Endothelial cell of umbilical vein (primary cell): ENCODE data around the gene RNU5B-1. TPM values are rescaled to one million over a fixed set of nuclear protein-coding genes. Genes with fewer than 3 reads are reported as not detected.

Experiments used
- BruUV-seq: library from RNA; stranded (reverse); fragments of 400-500 nt; replicated peaks from 2 replicates; lab custom pipeline; 2021; lab: Mats Ljungman, UMichigan
- CTCF ChIA-PET: fragments of 300-600, 350-600 bp; sonication (Branson Sonifier 250); formaldehyde crosslinking; loops from one replicate; lab custom pipeline; 2021; ENCODE audit warnings: antibody characterized with exemption, inconsistent platforms; lab: Charles Lee
- POLR2A ChIA-PET: fragments of 300-600, 350-600 bp; sonication (Branson Sonifier 250); formaldehyde crosslinking; loops from one replicate; lab custom pipeline; 2021; ENCODE audit warnings: antibody characterized with exemption, inconsistent platforms; lab: Charles Lee
- DNase-seq: peaks from one replicate; pipeline ENCODE4 v3.0.0-alpha.2; 2011; ENCODE audit warnings: low read depth, low spot score
- FAIRE-seq: peaks from 2 replicates; lab custom pipeline; 2011; peaks lifted over from hg19 to GRCh38; lab: Jason Lieb, UNC
- H2AFZ ChIP-seq: 2 replicates; pipeline ENCODE4 v1.6.0; 2012; ENCODE audit warnings: low read depth, low read length, control low read depth, inconsistent platforms
- H3K27ac ChIP-seq: 2 replicates; pipeline ENCODE4 v1.5.1; 2011; ENCODE audit warnings: low read depth, mild to moderate bottlenecking, control low read depth, low read length, moderate library complexity; ENCODE audit not compliant: insufficient read depth
- H3K27me3 ChIP-seq, 2 experiments: 2 replicates each; pipeline versions ENCODE4 v1.6.0 to v1.6.1; 2011; ENCODE audit warnings: low read length in 2 of 2, mixed read lengths in 1 of 2; ENCODE audit not compliant: control insufficient read depth in 2 of 2, insufficient read depth in 2 of 2
- H3K36me3 ChIP-seq, 2 experiments: 2 replicates in 1 of 2; 3 replicates in 1 of 2; pipeline ENCODE4 v1.5.1; 2011; ENCODE audit warnings: low read length in 2 of 2, mild to moderate bottlenecking in 1 of 2, moderate library complexity in 1 of 2; ENCODE audit not compliant: control insufficient read depth in 2 of 2, insufficient read depth in 2 of 2; ENCODE audit errors: extremely low read depth in 1 of 2
- H3K4me1 ChIP-seq: 3 replicates; pipeline ENCODE4 v1.5.1; 2011; ENCODE audit warnings: mild to moderate bottlenecking, low read length; ENCODE audit not compliant: control insufficient read depth, insufficient read depth; ENCODE audit errors: extremely low read depth
- H3K4me2 ChIP-seq: 2 replicates; pipeline ENCODE4 v1.6.1; 2011; ENCODE audit warnings: low read length, control low read depth, mixed read lengths; ENCODE audit not compliant: insufficient read depth
- H3K4me3 ChIP-seq, 3 experiments: fragments of 200-600 bp in 1 of 3; sonication (generic), shearing (Covaris generic) in 1 of 3; replicated peaks in 1 of 3; 2 replicates each; pipeline ENCODE4 v1.5.1; 2011 to 2016; ENCODE audit warnings: control low read depth in 3 of 3, low read length in 3 of 3, mild to moderate bottlenecking in 2 of 3, inconsistent platforms in 1 of 3, low read depth in 1 of 3, moderate library complexity in 1 of 3; ENCODE audit not compliant: insufficient read depth in 1 of 3
- H3K79me2 ChIP-seq: 2 replicates; pipeline ENCODE4 v1.6.0; 2012; ENCODE audit warnings: low read length, inconsistent platforms; ENCODE audit not compliant: control insufficient read depth, insufficient read depth
- H3K9ac ChIP-seq: replicated peaks from 2 replicates; pipeline ENCODE3; 2011; ENCODE audit warnings: low read length, control low read depth; ENCODE audit not compliant: insufficient read depth; ENCODE audit errors: extremely low read depth
- H3K9me1 ChIP-seq: replicated peaks from 3 replicates; pipeline ENCODE4 v1.6.0; 2011; ENCODE audit warnings: mild to moderate bottlenecking, low read length; ENCODE audit not compliant: control insufficient read depth, insufficient read depth; ENCODE audit errors: extremely low read depth
- H3K9me3 ChIP-seq: replicated peaks from 2 replicates; pipeline ENCODE4 v1.5.1; 2012; ENCODE audit warnings: low read length, inconsistent platforms; ENCODE audit not compliant: control insufficient read depth, insufficient read depth
- H4K20me1 ChIP-seq: replicated peaks from 2 replicates; pipeline ENCODE3; 2011; ENCODE audit warnings: mild to moderate bottlenecking, low read length; ENCODE audit not compliant: control insufficient read depth, insufficient read depth; ENCODE audit errors: extremely low read depth
- EZH2 ChIP-seq: IDR thresholded peaks from 2 replicates; pipeline ENCODE4 v1.6.1; 2012; ENCODE audit warnings: borderline replicate concordance, low read depth, mild to moderate bottlenecking, moderate library complexity, low read length, inconsistent platforms; ENCODE audit not compliant: severe bottlenecking
- FOS ChIP-seq: IDR thresholded peaks from 2 replicates; pipeline ENCODE4 v1.6.1; 2011; ENCODE audit warnings: mild to moderate bottlenecking, low read length, moderate library complexity, borderline replicate concordance; ENCODE audit not compliant: insufficient read depth
- GATA2 ChIP-seq: IDR thresholded peaks from 2 replicates; pipeline ENCODE4 v1.7.0; 2011; ENCODE audit warnings: low read depth, mild to moderate bottlenecking, moderate library complexity, mixed read lengths, low read length; ENCODE audit not compliant: insufficient read length, insufficient read depth
- JUN ChIP-seq: IDR thresholded peaks from 2 replicates; pipeline ENCODE4 v1.6.1; 2011; ENCODE audit warnings: borderline replicate concordance, low read depth; ENCODE audit not compliant: insufficient read length, insufficient read depth
- MYC ChIP-seq: IDR thresholded peaks from one replicate; pipeline ENCODE4 v1.6.1; 2011; ENCODE audit warnings: mild to moderate bottlenecking, low read depth, low read length
- POLR2A ChIP-seq: IDR thresholded peaks from 2 replicates; pipeline ENCODE4 v1.6.1; 2012; ENCODE audit warnings: low read depth, mild to moderate bottlenecking, control low read depth, low read length
- POLR2AphosphoS5 ChIP-seq: IDR thresholded peaks from 2 replicates; pipeline ENCODE4 v1.6.1; 2012; ENCODE audit warnings: low read depth, mild to moderate bottlenecking, control low read depth, low read length, moderate library complexity; ENCODE audit not compliant: insufficient read depth
- dilution Hi-C: fragments of 300-500 bp; cut with MboI; formaldehyde crosslinking; loops from one replicate; pipeline ENCODE4 v1.15.0; 2019; ENCODE audit warnings: low sequenced_read_pairs; ENCODE audit not compliant: extremely low pct_ligation_motif_present
- intact Hi-C: fragments of 100-400 bp; cut with micrococcal nuclease; formaldehyde crosslinking; loops from one replicate; pipeline ENCODE4 v1.10.0; 2022
- polyA plus RNA-seq, 4 experiments: library from polyadenylated mRNA; depleted of rRNA in 3 of 4; stranded (reverse) in 3 of 4; unstranded in 1 of 4; fragments of >200 nt; gene quantifications; 2 replicates each; pipeline versions ENCODE4 v1.2.1 to v1.2.3, GENCODE V29; 2011 to 2012; ENCODE audit warnings: missing spikeins in 1 of 4
- total RNA-seq: library from RNA; stranded (reverse); gene quantifications from 2 replicates; pipeline ENCODE4 v1.2.3, GENCODE V29; 2021
- TF ChIP-seq, protein P1 (sequence below): IDR thresholded peaks from 2 replicates; pipeline ENCODE4 v1.6.1; 2011; ENCODE audit not compliant: insufficient read depth, insufficient read length
- TF ChIP-seq, protein P2 (sequence below), 2 donors: IDR thresholded peaks; 1 replicate in 1 of 2; 2 replicates in 1 of 2; pipeline ENCODE4 v1.5.1; 2011; ENCODE audit warnings: low read length in 2 of 2, mild to moderate bottlenecking in 2 of 2, moderate library complexity in 2 of 2, control low read depth in 1 of 2, inconsistent platforms in 1 of 2, low read depth in 1 of 2; ENCODE audit not compliant: insufficient read depth in 1 of 2; ENCODE audit errors: extremely low read depth in 1 of 2

Gene RNU5B-1
- total and polyA plus RNA-seq, 2 donors (not counting 3 experiments of a cell fraction or from before 2014, with no cell fraction given): not detected

DNA sequence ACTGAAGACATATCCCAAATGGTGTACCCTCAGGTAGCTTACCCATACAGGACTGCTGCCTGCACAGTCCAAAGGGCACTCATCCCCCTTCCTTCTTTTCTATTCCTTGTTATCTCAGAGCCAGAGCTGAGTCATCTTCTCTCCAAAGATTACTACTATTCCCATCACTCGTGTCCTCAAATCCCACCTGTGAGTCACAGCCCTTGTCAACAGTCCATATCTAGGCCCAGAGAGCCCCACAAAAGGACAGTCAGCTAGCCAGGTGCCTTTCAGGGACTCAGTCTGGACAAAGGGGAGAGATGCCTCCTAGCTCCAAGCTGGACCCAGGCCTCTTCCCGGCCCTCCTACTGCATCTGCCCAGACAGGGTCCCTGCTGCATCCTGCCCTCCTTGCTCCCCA is 28.8 kb upstream of the RNU5B-1 start:
- no peak overlapping the region for H3K9ac ChIP-seq
- H3K27me3 ChIP-seq: no peaks in the 10 kb centered on the region
- ChIA-PET CTCF (interaction anchor here (1.1 to 1.3 kb wide), 2 partner anchors 11 to 89 kb away, joined by 3 to 6 read pairs; no protein-coding TSS in a partner anchor), POLR2A (no interaction called here)
- H3K9me3 ChIP-seq: no peaks in the 10 kb centered on the region
- H3K9me1 ChIP-seq: no peaks in the 10 kb centered on the region
- no peak for FAIRE-seq
- H2AFZ ChIP-seq: no peak overlapping the region
- dilution Hi-C loops (no loop called here), intact Hi-C loops (no loop called here)
- H3K4me1 ChIP-seq: no peaks in the 10 kb centered on the region
- no TSS peak for BruUV-seq
- H3K36me3 ChIP-seq: no peaks in the 10 kb centered on the region
- TF ChIP-seq POLR2AphosphoS5 (no peak), MYC (no peak), EZH2 (no peak), GATA2 (no peak), FOS (no peak), JUN (no peak), POLR2A (no peak)
- TF ChIP-seq, protein P1, sequence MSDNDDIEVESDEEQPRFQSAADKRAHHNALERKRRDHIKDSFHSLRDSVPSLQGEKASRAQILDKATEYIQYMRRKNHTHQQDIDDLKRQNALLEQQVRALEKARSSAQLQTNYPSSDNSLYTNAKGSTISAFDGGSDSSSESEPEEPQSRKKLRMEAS: no peak
- TF ChIP-seq, protein P2, sequence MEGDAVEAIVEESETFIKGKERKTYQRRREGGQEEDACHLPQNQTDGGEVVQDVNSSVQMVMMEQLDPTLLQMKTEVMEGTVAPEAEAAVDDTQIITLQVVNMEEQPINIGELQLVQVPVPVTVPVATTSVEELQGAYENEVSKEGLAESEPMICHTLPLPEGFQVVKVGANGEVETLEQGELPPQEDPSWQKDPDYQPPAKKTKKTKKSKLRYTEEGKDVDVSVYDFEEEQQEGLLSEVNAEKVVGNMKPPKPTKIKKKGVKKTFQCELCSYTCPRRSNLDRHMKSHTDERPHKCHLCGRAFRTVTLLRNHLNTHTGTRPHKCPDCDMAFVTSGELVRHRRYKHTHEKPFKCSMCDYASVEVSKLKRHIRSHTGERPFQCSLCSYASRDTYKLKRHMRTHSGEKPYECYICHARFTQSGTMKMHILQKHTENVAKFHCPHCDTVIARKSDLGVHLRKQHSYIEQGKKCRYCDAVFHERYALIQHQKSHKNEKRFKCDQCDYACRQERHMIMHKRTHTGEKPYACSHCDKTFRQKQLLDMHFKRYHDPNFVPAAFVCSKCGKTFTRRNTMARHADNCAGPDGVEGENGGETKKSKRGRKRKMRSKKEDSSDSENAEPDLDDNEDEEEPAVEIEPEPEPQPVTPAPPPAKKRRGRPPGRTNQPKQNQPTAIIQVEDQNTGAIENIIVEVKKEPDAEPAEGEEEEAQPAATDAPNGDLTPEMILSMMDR (IDR thresholded peaks at IDR 0.05; ENCODE audit: extremely low read depth in 1 of 2, insufficient read depth in 1 of 2, low read depth in 1 of 2, low read length in 2 of 2): no peak
- no peaks in the 10 kb centered on the region for H3K79me2 ChIP-seq
- DNase-seq: no peak
- H3K4me2 ChIP-seq: no peak overlapping the region
- H3K27ac ChIP-seq: no peak overlapping the region
- no peaks in the 10 kb centered on the region for H4K20me1 ChIP-seq
- no peak overlapping the region for H3K4me3 ChIP-seq
